HCEC 1CT (cell line): Measurements from ENCODE around the gene JUND.

ENCODE experiments used
- DNase-seq: peaks from one replicate; pipeline ENCODE4 v3.0.0-alpha.2; 2017

Gene JUND

DNA sequence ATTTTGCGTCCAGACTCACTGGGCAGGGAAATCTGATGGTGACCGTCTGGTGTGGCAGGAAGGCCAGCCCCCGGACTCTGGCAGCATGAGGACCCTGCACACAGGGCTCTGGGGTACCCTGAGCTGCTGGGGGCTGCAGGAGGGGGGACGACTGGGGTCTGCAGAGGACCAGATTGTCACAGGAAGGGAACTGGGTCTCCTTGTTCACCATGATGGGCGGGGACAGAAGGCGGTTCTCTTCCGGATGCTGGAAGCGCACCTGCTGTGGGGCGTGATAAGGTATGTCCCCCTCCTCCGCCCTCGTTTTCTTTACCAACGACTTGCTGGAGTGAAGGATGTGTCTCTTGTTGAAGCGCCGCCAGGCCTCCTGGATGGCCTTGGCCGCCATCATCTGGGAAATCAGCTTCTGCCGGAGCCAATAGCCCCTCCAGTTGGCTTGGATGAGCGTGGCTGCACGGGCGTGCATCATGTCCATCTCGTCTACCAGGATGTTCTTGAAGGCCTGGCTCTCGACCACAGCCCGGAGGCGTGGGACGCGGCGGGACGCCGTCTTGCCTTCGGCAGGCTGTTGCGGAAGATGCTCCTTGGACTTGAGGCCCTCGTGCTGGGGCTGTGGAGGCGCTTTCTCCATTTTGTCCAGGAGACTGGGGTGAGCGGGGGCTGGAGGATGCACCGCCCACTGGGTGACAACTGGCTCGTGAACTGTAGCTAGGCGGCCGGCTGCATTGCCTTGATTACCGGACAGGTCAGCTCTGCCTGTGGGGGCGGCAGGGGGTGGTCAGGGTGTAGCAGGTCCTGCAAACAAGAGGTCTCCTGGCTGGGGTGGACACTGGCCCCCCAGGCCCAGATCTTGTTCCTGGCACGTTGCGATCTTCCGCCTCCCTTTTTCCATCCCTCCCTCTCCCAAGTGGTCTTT, 14.4 kb downstream of the JUND start:
- DNase-seq: no peak

DNA sequence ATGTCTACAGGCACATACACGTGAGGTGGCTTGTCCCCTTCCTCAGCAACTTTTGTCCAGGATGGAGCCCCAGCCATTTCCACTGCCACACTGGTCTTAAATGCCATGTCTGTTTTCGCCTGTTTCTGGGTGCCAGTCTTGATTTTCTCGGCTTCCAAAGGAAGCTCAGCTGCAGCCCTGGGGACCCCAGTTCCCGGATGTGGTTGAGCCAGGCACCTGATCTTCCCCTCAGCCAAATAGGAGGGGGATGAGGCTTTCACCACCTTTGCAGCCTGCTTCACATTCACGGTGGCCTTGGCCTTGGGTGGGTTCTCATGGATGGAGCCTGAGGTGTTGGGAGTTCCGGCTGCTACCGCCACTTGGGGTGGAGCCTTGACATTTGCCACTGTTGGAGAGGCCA, 15.8 kb downstream of the JUND start:
- DNase-seq: no peak

DNA sequence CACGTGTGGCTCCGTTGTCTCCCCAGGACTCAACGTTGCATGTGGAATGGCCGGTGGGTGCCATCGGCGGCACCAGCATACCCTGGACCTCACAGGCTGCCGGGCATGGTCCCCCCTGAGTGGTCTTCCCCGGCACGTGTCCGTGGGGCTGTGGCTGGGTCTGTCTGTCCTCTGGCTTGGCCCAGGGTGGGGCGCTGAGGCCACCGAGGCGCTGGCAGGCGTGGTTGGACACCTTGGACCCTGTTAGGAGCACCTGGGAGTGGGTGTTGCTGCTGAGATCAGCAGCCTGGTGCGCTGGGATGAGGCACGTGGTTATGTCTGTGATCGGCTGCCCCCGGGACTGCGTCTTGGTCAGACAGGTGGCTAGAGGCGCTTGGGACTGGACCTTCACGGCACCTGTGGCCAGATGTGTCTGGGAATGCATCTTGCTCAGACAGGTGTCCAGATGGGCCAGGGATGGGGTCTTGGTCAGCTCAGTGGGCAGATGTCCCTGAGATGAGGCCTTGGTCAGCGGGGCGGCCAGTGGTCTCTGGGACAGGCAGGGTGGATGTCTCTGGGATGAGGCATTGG, 16.4 kb downstream of the JUND start:
- DNase-seq: no peak

DNA sequence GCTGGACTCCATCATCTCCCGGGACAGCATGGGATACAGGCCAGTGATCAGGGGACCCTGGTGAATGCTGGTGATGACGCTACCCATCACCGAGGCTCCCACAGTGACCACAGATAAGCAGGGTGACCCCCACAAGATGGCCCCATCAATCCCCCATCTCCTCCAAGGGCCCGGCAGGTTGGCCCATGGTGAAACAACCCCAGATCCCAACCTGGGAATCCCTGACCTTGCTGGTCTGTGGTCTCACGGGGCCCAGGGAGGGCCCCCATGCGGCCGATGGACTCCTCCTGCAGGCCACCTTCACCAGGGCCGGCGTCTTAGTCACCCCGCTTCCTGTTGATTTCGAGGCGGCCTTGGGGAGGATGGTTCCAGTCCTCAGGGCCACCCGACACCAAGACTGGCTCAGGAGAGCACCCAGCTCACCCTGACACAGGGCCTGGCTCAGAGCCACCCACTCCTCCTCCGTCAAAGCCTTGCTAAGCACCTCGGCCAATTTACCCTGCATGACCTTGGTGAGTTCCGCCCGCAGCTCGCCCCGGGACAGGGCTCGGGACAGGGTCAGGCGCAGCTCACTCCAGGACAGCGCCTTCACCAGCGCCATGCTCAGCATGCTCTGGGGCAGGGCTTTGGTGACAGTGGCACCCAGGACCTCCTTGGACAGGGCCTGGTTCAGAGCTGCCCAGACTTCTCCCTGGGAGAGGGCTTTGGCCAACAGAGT, 17.1 kb downstream of the JUND start:
- no peak for DNase-seq

DNA sequence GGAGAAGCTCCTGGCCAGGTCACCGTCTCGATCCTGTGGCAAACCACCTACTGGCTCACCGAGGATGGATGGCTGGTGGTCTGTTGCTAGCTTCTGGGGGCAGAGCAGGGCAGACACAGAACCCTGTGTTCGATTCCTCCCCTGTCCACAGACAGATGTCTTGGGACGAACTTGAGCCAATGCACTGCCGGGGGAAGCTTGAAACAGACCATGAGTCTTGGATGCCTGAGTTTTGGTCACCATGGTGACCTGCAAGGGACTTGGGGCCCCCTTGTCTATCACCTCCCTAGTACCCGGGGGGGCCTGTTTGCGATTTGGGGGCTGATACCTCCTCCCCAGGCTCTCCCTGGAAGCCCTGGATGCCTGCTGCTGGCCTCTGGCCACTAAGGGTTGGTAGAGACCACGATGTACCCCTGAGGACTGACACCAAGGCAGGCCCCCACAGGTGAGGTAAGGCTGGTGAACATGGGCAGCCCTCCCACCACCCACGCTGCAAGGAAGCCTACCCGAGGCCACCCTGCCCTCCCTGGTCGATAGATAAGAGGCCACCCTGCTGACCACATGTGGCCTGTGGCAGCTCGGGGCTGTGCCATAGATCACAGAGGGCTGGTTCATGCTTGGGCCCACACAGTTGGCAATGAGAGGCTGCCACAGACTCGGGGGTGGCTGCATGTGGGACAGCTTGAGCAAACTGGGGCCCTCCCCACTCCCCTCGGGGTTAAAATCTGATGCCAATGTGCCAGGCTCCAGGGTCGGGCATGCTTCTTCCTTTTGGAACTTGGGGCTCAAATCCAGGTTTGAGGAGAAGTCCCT, 17.9 kb downstream of the JUND start:
- no peak for DNase-seq

DNA sequence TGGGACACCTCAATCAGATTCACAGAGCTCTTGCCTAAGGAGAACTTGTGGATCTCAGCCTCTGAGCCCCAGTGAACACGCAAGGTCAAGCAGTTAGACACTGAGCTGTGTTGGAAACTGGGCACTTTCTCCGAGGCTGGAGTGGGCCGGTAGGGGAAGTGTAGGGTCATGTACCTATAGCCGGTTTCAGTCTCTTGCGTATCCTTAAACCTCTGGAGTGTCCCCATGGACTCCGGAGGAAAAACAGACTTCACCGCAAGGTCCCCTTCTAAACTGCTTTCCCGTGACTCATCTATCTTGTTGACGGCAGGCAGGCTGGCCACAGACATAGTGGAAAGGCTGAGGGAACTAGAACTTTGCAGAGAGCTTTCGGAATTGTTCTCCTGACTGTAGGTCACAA, 18.5 kb downstream of the JUND start:
- no peak for DNase-seq

DNA sequence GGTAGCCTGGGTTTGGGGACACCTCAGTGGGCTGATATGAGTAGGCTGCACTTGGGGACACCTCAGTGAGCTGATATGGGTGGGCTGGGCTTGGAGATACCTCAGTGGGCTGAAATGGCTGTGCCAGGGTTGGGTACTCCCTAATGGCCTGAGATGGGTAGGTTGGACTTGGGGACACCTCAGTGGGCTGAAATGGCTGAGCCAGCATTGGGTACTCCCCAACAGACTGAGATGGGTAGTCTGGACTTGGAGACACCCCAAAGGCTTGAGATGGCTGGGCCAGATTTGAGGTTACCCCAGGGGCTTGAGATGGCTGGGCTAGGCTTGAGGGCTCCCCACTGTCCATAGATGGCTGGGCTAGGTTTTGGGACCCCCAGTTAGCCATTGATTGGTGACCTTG, 19.3 kb downstream of the JUND start:
- no peak for DNase-seq

DNA sequence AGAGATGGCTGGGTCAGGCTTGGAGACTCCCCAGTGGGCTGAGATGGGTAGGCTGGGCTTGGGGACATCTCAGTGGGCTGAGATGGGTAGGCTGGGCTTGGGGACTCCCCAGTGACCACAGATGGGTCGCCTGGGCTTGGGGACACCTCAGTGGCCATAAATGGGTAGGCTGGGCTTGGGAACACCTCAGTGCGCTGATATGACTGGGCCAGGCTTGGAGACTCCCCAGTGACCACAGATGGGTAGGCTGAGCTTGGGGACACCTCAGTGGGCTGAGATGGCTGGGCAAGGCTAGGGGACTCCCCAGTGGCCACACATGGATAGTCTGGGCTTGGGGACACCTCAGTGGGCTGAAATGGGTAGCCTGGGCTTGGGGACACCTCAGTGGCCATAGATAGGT, 19.9 kb downstream of the JUND start:
- DNase-seq: no peak

DNA sequence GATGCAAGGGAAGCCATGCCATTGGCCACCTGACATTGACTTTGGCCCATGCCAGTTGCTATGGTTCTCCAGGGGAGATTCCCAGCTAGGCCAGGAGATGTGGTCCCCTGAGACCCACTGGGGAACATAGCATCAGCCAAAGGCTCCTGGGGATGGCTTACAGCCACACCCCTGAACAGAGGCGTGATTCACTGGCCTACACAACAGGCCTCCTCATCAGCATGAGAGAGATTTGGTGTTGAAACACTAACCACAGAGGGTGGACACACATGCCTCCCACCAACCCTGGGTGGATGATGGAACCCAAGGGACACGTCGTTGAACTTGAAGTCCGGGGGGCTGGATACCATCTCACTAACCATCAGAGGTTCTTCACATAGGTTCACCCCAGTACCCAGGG, 21.5 kb downstream of the JUND start:
- DNase-seq: no peak

DNA sequence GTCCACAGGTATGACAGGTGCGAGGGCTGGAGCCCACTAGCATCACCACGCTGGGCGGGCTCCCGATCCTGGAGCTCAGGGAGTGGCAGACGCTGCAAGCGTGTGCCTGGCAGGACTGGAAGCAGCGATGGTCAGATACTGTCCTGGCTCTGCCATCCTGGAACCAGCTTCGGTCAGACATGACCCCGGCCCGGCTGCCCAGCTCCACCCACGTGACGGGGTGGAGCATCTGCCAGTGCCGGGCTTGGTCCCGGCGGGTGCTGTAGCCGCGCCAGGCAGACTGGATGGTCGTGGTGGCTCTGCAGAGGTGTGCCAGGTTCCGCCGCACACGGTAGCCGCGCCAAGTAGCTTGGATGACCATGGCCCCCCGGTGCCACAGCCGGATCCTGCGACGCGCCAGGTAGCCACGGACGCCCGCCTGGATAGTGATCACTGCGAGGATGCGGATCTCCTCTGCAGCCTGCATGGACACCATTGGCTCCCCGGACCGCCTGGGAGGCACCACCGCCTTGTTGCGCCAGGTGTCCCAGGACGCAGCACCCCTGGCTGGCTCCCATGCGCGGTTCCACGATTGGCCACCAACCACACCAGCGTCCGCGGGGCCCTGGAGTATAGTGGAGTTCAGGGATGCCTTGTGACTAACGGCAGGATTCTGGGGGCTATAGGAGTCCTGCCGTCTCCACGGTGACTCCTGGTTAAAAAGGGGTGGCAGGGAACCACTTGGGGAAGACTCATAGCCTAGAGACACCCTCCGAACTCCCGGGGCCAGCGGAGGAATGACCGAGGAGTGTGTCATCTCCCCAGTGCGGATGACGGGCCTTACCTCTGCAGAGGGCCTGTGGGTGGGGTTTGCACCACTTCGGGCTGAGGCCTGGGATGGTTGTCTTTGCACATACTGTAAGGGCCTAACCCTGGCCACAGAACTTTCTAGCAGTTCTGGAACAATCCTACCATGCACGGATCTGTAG, 23.6 kb downstream of the JUND start:
- no peak for DNase-seq

DNA sequence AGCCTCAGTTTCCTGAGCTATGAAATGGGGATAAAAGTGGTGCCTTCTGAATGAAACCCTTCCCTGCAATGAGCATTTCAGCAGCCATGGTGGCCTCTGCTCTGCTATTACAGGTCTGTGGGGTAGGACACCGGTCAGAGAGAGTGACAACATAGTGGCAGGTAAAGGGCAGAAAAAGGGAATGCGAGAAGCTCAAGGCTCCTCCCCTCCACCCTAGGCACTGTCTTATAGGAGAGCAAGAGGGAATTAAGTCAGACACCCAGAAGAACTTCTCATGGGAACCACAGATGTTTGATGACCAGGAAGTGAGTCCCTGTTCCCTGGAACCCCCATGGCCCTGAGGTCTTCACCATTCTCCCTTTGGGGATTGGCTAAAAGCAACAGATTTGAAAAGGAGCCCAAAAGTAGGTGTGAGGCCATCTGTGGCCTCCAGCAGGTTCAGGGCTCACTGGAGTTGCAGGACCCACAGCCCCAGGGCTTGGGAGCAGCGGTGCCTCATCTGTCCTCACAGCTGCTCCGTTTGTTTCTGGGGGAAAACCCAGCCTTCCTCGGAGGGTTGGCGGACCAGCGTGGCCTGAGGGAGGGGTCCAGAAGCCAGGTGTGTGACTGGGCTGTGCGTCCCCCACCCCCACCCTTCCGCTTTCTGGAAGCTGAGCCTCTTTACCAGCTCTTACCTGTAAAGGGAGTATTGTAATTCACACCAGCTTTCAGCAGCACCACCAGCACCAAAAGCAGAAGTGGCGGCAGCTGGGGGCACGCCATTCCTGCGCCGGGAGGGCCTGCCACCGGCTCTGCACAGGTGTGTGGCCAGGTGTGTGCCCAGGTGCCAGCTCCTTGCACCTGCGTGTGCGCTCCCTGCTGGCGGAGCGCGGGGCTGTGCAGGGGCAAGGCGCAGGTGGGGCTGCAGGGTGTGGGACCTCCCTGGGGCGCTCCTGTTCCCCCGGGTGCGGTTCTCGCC, 26.6 kb downstream of the JUND start:
- no peak for DNase-seq

DNA sequence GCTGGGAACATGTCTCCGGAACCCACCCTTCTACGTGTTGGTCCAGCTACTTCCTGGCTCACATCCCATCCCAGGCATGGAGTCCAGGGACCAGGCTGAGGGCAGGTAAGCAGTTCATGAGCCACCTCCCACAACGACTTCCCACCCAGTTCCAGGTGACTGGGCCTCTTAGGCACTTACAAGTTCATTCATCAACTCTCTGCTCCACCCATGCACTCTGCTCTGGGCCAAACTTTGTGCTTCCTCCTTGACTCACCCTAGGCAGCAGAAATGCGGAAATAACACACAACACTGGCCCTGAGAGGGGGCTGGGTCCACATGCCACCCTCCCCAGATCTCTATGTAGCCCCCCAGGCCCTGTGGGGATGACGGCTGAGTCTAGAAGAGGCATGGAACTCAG, 27.7 kb downstream of the JUND start:
- DNase-seq: no peak

DNA sequence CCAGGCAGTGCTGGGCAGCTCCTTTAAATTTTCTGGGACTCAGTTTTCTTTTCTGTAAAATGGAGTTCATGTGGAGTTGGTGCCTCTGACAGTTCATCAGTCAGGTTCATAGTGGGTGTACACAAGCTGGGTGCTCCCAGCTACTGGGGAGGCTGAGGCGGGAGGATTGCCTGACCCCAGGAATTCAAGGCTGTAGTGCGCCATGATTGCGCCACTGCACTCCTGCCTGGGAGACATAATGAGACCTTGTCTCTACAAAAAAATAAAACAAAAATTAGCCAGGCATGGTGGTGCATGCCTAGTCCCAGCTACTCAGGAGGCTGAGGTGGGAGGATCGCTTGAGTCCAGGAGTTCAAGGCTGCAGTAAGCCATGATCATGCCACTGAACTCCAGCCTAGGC, 28.3 kb downstream of the JUND start:
- DNase-seq: no peak

DNA sequence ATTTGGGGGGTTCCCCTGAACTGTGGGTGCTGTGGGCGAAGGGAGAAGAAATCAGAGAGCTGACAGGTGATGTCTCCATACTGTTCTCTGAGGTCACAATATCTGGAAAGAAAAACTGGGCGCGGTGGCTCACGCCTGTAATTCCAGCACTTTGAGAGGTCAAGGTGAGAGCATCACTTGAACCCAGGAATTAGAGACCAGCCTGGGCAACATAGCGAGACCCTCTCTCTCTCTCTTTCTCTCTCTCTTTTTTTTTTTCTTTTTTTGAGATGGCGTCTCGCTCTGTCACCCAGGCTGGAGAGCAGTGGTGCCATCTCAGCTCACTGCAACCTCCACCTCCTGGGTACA, 29.1 kb downstream of the JUND start:
- no peak for DNase-seq

DNA sequence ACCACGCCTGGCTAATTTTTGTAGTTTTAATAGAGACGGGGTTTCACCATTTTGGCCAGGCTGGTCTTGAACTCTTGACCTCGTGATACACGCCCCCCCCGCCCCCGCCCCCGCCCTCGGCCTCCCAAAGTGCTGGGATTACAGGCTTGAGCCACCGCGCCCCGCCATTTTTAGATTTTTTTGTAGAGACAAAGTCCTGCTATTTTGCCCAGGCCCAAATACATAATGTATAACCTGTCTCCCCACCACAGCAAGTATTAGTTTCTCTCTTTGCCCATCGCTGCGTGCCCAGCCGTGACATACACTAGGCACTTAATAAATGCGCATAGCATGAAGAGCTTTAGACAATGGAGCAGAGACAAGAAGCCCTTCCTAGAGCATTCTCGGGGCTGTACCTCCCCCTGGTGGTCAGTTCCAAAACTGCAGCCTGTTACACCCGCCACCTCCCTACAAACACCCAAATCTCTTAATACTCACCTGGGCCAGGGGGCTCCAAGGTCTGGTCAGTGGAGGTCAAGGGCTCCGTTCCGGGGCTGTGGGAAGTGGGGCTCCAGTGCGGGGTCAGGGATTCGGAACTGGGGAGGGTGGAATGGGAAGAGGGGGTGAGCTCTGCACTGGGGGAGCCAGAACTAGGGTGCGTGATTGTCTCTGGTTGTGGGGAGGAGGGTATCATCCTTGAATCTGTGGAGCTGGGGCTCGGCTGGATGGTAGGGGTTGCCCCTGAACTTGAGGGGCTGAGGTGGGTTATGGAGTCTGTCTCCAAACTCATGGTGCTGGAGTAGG, 29.6 kb downstream of the JUND start:
- peak; percentile 47 for DNase-seq

DNA sequence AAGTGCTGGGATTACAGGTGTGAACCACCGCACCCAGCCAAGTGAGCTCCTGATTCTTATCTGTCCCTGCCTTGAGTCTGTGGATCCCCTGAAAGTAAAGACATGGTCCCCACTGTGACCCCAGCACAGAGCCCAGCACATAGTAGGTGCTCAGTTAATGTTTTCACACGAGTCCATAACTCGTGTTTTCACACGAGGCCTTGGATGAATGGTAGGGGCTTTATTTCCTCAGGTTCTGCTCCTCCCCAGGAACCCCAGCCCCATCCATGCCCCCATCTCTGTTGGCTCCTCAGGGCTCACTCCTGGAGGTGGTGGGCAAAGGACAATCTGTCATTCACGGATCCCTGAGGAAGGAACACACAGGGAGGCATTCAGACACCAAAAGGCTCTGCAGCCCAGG, 31.6 kb downstream of the JUND start:
- DNase-seq: no peak

DNA sequence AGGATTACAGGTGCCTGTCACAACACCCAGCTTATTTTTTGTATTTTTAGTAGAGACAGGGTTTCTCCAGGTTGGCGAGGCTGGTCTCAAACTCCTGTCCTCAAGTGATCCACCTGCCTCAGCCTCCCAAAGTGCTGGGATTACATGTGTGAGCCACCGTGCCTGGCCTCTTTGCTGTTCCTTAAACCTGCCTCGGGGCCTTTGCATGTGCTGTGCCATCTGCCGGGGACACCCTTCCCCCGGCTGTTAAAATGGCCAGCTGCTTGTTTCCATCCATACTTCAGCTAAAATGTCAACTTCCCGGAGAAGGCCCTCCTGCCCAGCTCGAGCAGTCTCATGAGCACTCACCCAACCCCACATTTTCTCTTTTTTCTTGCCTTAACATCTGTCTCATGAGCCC, 36.1 kb downstream of the JUND start:
- no peak for DNase-seq

DNA sequence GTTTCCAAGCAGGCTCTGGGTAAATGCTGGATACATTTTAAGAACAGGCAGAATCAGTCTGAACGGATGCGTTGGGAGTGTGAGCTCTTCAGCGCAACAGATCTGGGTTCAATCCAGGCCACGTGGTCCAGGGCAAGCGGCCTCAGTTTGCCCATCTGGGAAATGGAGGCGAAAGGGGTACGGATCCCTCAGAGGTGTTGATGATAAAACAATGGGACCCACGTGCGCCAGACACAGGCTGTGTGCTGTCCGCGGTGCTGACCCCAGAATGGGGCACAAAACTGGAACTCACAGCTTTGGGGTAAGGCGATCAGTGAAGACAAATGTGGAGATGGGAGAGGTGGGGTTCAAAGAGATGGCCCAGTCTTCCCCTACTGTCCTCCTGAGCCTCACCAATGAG, 42.1 kb downstream of the JUND start:
- no peak for DNase-seq

DNA sequence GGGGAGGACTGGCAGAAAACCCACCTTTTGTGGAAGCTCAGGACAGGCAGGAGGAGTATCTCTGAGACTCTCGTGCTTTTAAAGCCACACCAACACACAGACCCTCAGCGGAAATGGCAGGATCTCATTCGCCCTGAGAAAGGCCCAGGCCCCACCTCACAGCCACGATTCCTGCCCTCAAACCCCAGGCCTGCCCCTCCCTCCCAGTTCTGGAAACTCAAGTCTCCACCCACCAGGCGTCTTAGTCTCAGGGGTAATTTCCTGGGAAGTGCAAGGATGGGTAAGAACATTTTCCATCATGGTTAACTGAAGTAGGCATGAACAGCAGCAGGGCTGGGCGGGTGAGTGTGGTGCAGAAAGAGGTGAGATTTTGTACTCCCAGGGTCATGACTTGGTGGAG, 47.2 kb downstream of the JUND start:
- DNase-seq: no peak

DNA sequence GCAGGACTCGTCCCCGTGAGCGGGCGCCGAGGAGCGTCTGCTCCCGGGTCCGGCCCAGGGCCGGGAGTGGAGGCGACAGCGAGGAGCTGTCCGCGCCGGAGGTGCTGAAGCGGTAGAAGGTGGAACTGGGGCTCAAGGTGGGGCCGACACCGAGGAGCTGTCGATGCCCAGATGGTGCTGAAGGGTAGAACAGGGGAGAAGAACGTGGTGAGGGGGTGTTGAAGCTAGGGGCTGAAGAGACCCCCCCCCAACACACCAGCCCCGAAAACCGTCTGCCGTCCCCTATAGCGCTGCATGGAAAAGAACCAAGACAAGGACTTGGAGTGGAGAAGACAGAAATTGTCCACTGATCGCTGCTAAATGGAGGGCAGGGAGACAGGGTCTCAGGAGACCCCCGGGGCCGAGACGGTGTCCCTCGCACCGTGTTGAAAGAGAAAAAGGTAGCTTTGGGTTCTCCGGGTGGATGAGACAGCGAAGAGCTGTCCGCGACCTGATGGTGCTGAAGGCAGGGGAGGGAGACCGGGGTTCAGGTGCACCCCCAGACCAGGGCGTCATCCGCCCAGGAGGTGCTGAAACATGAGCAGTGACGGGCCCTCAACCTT, 48.1 kb downstream of the JUND start:
- no peak for DNase-seq
